Measurements from ENCODE around the gene FOSB. TPM values are rescaled to one million over a fixed set of nuclear protein-coding genes. Genes with fewer than 3 reads are reported as not detected.
A peak's percentile ranks its signal among the peaks of the same experiment; 100 is the strongest.

The FOSB gene
- total and polyA plus RNA-seq, 7 donors: 0.32 to 9.4 (median 1.5) TPM

- H3K9me3 ChIP-seq: no peaks in the 10 kb centered on the region
These were observed 36.1 kb downstream of the FOSB start for GRCh38 chr19:45503909-45504308.

GRCh38 chr19:45505151-45505995, 37.6 kb downstream of the FOSB start:
- Histone ChIP-seq H3K9me3 (no peaks in the 10 kb centered on the region), H3K36me3 (ENCODE audit: insufficient read depth in 1 of 2, low read depth in 1 of 2) (no peaks in the 10 kb centered on the region), H3K27ac (peak overlapping the region; percentile 93), H3K4me3 (no peak overlapping the region), H3K27me3 (ENCODE audit: insufficient read depth in 3 of 3, low read length in 2 of 3) (peaks cover 0 to 10% (median 0%) of the 10 kb centered on the region in 3 donors), H3K4me1 (no peaks in the 10 kb centered on the region)
- TF ChIP-seq CTCF (IDR thresholded peaks at IDR 0.05): no peak
- intact Hi-C loops (cut with DNase I): no loop called here
- ATAC-seq (no peak), DNase-seq (no peak)
- 85 to 86% (median 86%) methylated on average over 8 of the region's 8 CpGs for WGBS, 3 donors

More at GRCh38 chr19:45503909-45504308, 36.1 kb downstream of the FOSB start:
- intact Hi-C loops (cut with DNase I): no loop called here
- no peaks in the 10 kb centered on the region for H3K36me3 ChIP-seq (ENCODE audit: insufficient read depth in 1 of 2, low read depth in 1 of 2)
- TF ChIP-seq CTCF (IDR thresholded peaks at IDR 0.05): no peak
- H3K27me3 ChIP-seq (ENCODE audit: insufficient read depth in 3 of 3, low read length in 2 of 3): peaks cover 0 to 25% (median 0%) of the 10 kb centered on the region in 3 donors
- DNase-seq (no peak), ATAC-seq (no peak)
- no peak overlapping the region for H3K4me3 ChIP-seq
- no peak overlapping the region for H3K27ac ChIP-seq
- WGBS, 3 donors: 86 to 88% (median 87%) methylated on average over 9 of the region's 9 CpGs
- H3K4me1 ChIP-seq: peaks cover 3% of the 10 kb centered on the region

- H3K27ac ChIP-seq: peak overlapping the region; percentile 93
- no peak for ATAC-seq
- H3K27me3 ChIP-seq (ENCODE audit: insufficient read depth in 3 of 3, low read length in 2 of 3): peaks cover 0 to 5% (median 0%) of the 10 kb centered on the region in 3 donors
- no peak for DNase-seq
- no peak for TF ChIP-seq CTCF (IDR thresholded peaks at IDR 0.05)
- H3K4me3 ChIP-seq: peak overlapping the region; percentile 100
- 54 to 63% (median 61%) methylated on average over 5 of the region's 5 CpGs for WGBS, 3 donors
- intact Hi-C loops (cut with DNase I): no loop called here
- no peaks in the 10 kb centered on the region for H3K4me1 ChIP-seq
- H3K36me3 ChIP-seq (ENCODE audit: insufficient read depth in 1 of 2, low read depth in 1 of 2): no peaks in the 10 kb centered on the region
- no peaks in the 10 kb centered on the region for H3K9me3 ChIP-seq
These were observed 38.1 kb downstream of the FOSB start for GRCh38 chr19:45505996-45506245.

- peak overlapping the region; percentile 93 for H3K27ac ChIP-seq
- H3K36me3 ChIP-seq (ENCODE audit: insufficient read depth in 1 of 2, low read depth in 1 of 2): no peaks in the 10 kb centered on the region
- H3K4me1 ChIP-seq: peaks cover 1% of the 10 kb centered on the region
- DNase-seq: peak; percentile 95 to 97
- no peaks in the 10 kb centered on the region for H3K9me3 ChIP-seq
- peak; percentile 88 to 91 (median 90) for ATAC-seq
- WGBS, 3 donors: 1 to 3% (median 1%) methylated on average over 33 to 47 of the region's 47 CpGs
- H3K4me3 ChIP-seq: peak overlapping the region; percentile 100
- intact Hi-C loops (cut with DNase I): no loop called here
- H3K27me3 ChIP-seq (ENCODE audit: insufficient read depth in 3 of 3, low read length in 2 of 3): peaks cover 0 to 3% (median 0%) of the 10 kb centered on the region in 3 donors
- peak; percentile 39 for TF ChIP-seq CTCF (IDR thresholded peaks at IDR 0.05)
These were observed 38.6 kb downstream of the FOSB start for GRCh38 chr19:45506246-45506988.

Data from psoas muscle (tissue), 8 donors.